Endothelial cell (in vitro differentiated cells): Measurements from ENCODE around the gene SYT4. TPM values are rescaled to one million over a fixed set of nuclear protein-coding genes. Genes with fewer than 3 reads are reported as not detected.

Source experiments
- DNase-seq: peaks from one replicate; pipeline ENCODE4 v3.0.0; 2021; ENCODE audit warnings: low spot score
- H3K27ac Mint-ChIP-seq: one replicate; pipeline ENCODE4 v1.8.0; 2021; ENCODE audit warnings: mixed read lengths, inconsistent platforms; ENCODE audit not compliant: unreplicated experiment
- H3K27me3 Mint-ChIP-seq: one replicate; pipeline ENCODE4 v1.8.0; 2021; ENCODE audit warnings: mild to moderate bottlenecking, moderate library complexity, mixed read lengths, inconsistent platforms; ENCODE audit not compliant: unreplicated experiment
- H3K36me3 Mint-ChIP-seq: one replicate; pipeline ENCODE4 v1.8.0; 2021; ENCODE audit warnings: mild to moderate bottlenecking, low read depth, mixed read lengths, inconsistent platforms; ENCODE audit not compliant: unreplicated experiment
- H3K4me1 Mint-ChIP-seq: one replicate; pipeline ENCODE4 v1.8.0; 2021; ENCODE audit warnings: mild to moderate bottlenecking, mixed read lengths, inconsistent platforms; ENCODE audit not compliant: unreplicated experiment
- H3K4me3 Mint-ChIP-seq: one replicate; pipeline ENCODE4 v1.8.0; 2021; ENCODE audit warnings: mild to moderate bottlenecking, mixed read lengths, inconsistent platforms; ENCODE audit not compliant: unreplicated experiment
- H3K9me3 Mint-ChIP-seq: one replicate; pipeline ENCODE4 v1.8.0; 2021; ENCODE audit warnings: mixed read lengths, inconsistent platforms; ENCODE audit not compliant: unreplicated experiment
- CTCF ChIP-seq: fragments of 200-600 bp; sonication (generic); IDR thresholded peaks from one replicate; pipeline ENCODE4 v1.5.0; 2021; ENCODE audit warnings: antibody characterized with exemption; ENCODE audit not compliant: unreplicated experiment
- total RNA-seq: library from RNA; stranded (reverse); fragmentation: NEBNext Ultra II Directional; extraction: Animal tissue kit (Norgen Biotek cat#: 25700); gene quantifications from one replicate; pipeline ENCODE4 v1.2.1, GENCODE V29; 2021; ENCODE audit not compliant: unreplicated experiment

Gene SYT4
- total RNA-seq, 1 donor from 2014 or later, result 0.26 TPM

GRCh38 chr18:43265465-43265864 is 11.8 kb downstream of the SYT4 start:
- H3K36me3 Mint-ChIP-seq, result no peaks in the 10 kb centered on the region
- H3K9me3 Mint-ChIP-seq, result no peaks in the 10 kb centered on the region
- no peak for DNase-seq
- no peaks in the 10 kb centered on the region for H3K27me3 Mint-ChIP-seq
- TF ChIP-seq CTCF, result no peak
- H3K4me1 Mint-ChIP-seq, result no peaks in the 10 kb centered on the region
- no peak overlapping the region for H3K4me3 Mint-ChIP-seq
- no peak overlapping the region for H3K27ac Mint-ChIP-seq

- DNase-seq, result no peak
- Mint-ChIP-seq H3K27ac (no peak overlapping the region), H3K36me3 (no peaks in the 10 kb centered on the region), H3K4me3 (no peak overlapping the region), H3K27me3 (no peaks in the 10 kb centered on the region), H3K9me3 (no peaks in the 10 kb centered on the region), H3K4me1 (no peaks in the 10 kb centered on the region)
- no peak for TF ChIP-seq CTCF
Observed at GRCh38 chr18:43248610-43249249, 28.6 kb downstream of the SYT4 start.

GRCh38 chr18:43247944-43248343 is 29.3 kb downstream of the SYT4 start:
- TF ChIP-seq CTCF, result no peak
- H3K4me1 Mint-ChIP-seq, result no peaks in the 10 kb centered on the region
- no peaks in the 10 kb centered on the region for H3K36me3 Mint-ChIP-seq
- H3K9me3 Mint-ChIP-seq, result no peaks in the 10 kb centered on the region
- H3K27ac Mint-ChIP-seq, result no peak overlapping the region
- H3K4me3 Mint-ChIP-seq, result no peak overlapping the region
- no peak for DNase-seq
- no peaks in the 10 kb centered on the region for H3K27me3 Mint-ChIP-seq

GRCh38 chr18:43238429-43238828 is 38.9 kb downstream of the SYT4 start:
- H3K4me3 Mint-ChIP-seq, result no peak overlapping the region
- peaks cover 25% of the 10 kb centered on the region for H3K4me1 Mint-ChIP-seq
- no peaks in the 10 kb centered on the region for H3K36me3 Mint-ChIP-seq
- peaks cover 3% of the 10 kb centered on the region for H3K27me3 Mint-ChIP-seq
- DNase-seq, result no peak
- no peaks in the 10 kb centered on the region for H3K9me3 Mint-ChIP-seq
- peak overlapping the region; percentile 33 for H3K27ac Mint-ChIP-seq
- no peak for TF ChIP-seq CTCF

- Mint-ChIP-seq H3K9me3 (no peaks in the 10 kb centered on the region), H3K36me3 (no peaks in the 10 kb centered on the region), H3K4me1 (peaks cover 25% of the 10 kb centered on the region), H3K27ac (no peak overlapping the region), H3K27me3 (peaks cover 3% of the 10 kb centered on the region), H3K4me3 (no peak overlapping the region)
- no peak for TF ChIP-seq CTCF
- DNase-seq, result no peak
Observed at GRCh38 chr18:43236921-43237320, 40.4 kb downstream of the SYT4 start.
